ENCODE measurements around the gene SEMG1.

DNA sequence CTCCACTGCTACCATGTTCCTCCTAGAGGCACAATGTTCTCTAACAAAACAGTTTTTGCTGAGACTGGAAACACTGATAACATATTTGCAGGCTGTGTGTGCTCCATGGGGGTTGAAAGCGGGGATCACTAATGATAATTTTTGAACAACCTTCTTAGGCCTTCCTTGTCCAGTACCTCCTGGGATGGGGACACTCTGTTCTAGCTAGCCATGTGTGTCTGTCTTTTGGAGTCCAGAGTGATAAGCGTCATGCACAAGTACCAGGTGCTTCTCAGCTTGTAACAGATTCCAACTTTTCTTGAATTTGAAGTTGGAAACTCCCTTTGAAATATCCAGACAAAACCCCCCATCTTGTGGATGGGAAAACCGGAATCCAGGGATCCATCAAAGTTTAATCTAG lies 17.0 kb upstream of the SEMG1 start:
- TF ChIP-seq, protein P1, sequence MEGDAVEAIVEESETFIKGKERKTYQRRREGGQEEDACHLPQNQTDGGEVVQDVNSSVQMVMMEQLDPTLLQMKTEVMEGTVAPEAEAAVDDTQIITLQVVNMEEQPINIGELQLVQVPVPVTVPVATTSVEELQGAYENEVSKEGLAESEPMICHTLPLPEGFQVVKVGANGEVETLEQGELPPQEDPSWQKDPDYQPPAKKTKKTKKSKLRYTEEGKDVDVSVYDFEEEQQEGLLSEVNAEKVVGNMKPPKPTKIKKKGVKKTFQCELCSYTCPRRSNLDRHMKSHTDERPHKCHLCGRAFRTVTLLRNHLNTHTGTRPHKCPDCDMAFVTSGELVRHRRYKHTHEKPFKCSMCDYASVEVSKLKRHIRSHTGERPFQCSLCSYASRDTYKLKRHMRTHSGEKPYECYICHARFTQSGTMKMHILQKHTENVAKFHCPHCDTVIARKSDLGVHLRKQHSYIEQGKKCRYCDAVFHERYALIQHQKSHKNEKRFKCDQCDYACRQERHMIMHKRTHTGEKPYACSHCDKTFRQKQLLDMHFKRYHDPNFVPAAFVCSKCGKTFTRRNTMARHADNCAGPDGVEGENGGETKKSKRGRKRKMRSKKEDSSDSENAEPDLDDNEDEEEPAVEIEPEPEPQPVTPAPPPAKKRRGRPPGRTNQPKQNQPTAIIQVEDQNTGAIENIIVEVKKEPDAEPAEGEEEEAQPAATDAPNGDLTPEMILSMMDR (IDR thresholded peaks at IDR 0.05; ENCODE audit: low read depth, low read length, missing input control): no peak
- no peak for TF ChIP-seq YY1 (IDR thresholded peaks at IDR 0.05)
- no peak for TF ChIP-seq JUND (IDR thresholded peaks at IDR 0.05)
- TF ChIP-seq TAF1 (conservative IDR thresholded peaks at IDR 0.05): no peak
- TF ChIP-seq, protein P2, sequence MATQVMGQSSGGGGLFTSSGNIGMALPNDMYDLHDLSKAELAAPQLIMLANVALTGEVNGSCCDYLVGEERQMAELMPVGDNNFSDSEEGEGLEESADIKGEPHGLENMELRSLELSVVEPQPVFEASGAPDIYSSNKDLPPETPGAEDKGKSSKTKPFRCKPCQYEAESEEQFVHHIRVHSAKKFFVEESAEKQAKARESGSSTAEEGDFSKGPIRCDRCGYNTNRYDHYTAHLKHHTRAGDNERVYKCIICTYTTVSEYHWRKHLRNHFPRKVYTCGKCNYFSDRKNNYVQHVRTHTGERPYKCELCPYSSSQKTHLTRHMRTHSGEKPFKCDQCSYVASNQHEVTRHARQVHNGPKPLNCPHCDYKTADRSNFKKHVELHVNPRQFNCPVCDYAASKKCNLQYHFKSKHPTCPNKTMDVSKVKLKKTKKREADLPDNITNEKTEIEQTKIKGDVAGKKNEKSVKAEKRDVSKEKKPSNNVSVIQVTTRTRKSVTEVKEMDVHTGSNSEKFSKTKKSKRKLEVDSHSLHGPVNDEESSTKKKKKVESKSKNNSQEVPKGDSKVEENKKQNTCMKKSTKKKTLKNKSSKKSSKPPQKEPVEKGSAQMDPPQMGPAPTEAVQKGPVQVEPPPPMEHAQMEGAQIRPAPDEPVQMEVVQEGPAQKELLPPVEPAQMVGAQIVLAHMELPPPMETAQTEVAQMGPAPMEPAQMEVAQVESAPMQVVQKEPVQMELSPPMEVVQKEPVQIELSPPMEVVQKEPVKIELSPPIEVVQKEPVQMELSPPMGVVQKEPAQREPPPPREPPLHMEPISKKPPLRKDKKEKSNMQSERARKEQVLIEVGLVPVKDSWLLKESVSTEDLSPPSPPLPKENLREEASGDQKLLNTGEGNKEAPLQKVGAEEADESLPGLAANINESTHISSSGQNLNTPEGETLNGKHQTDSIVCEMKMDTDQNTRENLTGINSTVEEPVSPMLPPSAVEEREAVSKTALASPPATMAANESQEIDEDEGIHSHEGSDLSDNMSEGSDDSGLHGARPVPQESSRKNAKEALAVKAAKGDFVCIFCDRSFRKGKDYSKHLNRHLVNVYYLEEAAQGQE (IDR thresholded peaks at IDR 0.05): no peak
- no peak for TF ChIP-seq SP1 (IDR thresholded peaks at IDR 0.05)
- no peak for TF ChIP-seq EGR1 (IDR thresholded peaks at IDR 0.05; ENCODE audit: low read depth in 2 of 2)
- TF ChIP-seq RXRA (IDR thresholded peaks at IDR 0.05): no peak
